ENCODE measurements around the gene DYNLT1.
"Not testable (repeated sequence)": the region's sequence is repeated elsewhere in the genome, so short reads cannot be mapped to it uniquely, and the experiment has no call there.

Gene DYNLT1

GRCh38 chr6:158645064-158646022, 800 bp upstream of the DYNLT1 start:
- Mint-ChIP-seq H3K4me3 (peak overlapping the region; percentile 94 to 97), H3K27me3 (no peaks in the 10 kb centered on the region), H3K27ac (peak overlapping the region; percentile 95 to 96), H3K36me3 (ENCODE audit: insufficient read depth) (peaks cover 46% of the 10 kb centered on the region), H3K9me3 (no peaks in the 10 kb centered on the region), H3K4me1 (ENCODE audit: low read depth in 2 of 2) (peaks cover 54 to 57% of the 10 kb centered on the region in 2 donors)
- ATAC-seq (replicated peaks) (no peak), DNase-seq (no peak)

GRCh38 chr6:158643836-158644230, 710 bp downstream of the DYNLT1 start:
- Mint-ChIP-seq H3K27ac (peak overlapping the region; percentile 95 to 96), H3K36me3 (ENCODE audit: insufficient read depth) (peaks cover 46% of the 10 kb centered on the region), H3K27me3 (no peaks in the 10 kb centered on the region), H3K4me1 (ENCODE audit: low read depth in 2 of 2) (peaks cover 52 to 63% of the 10 kb centered on the region in 2 donors), H3K9me3 (no peaks in the 10 kb centered on the region), H3K4me3 (peak overlapping the region; percentile 94 to 97)
- DNase-seq (no peak), ATAC-seq (replicated peaks) (peak; percentile 4)

GRCh38 chr6:158642097-158642601, 2.4 kb downstream of the DYNLT1 start:
- no peak for ATAC-seq (replicated peaks)
- H3K4me1 Mint-ChIP-seq (ENCODE audit: low read depth in 2 of 2), result peaks cover 54 to 68% of the 10 kb centered on the region in 2 donors
- H3K36me3 Mint-ChIP-seq (ENCODE audit: insufficient read depth), result peaks cover 49% of the 10 kb centered on the region
- no peaks in the 10 kb centered on the region for H3K9me3 Mint-ChIP-seq
- H3K27ac Mint-ChIP-seq, result peak overlapping the region; percentile 95 to 96
- DNase-seq, result no peak
- H3K4me3 Mint-ChIP-seq, result peak overlapping the region; percentile 94 to 97
- H3K27me3 Mint-ChIP-seq, result no peaks in the 10 kb centered on the region

- peaks cover 53 to 73% of the 10 kb centered on the region in 2 donors for H3K4me1 Mint-ChIP-seq (ENCODE audit: low read depth in 2 of 2)
- DNase-seq, result no peak
- peaks cover 66% of the 10 kb centered on the region for H3K36me3 Mint-ChIP-seq (ENCODE audit: insufficient read depth)
- no peaks in the 10 kb centered on the region for H3K27me3 Mint-ChIP-seq
- no peak for ATAC-seq (replicated peaks)
- H3K9me3 Mint-ChIP-seq, result no peaks in the 10 kb centered on the region
- H3K4me3 Mint-ChIP-seq, result peak overlapping the region; percentile 55 to 62
- H3K27ac Mint-ChIP-seq, result peak overlapping the region; percentile 85 to 87
These were observed 4.0 kb downstream of the DYNLT1 start for GRCh38 chr6:158640519-158640918.

- peaks cover 62% of the 10 kb centered on the region for H3K36me3 Mint-ChIP-seq (ENCODE audit: insufficient read depth)
- ATAC-seq (replicated peaks), result no peak
- H3K4me1 Mint-ChIP-seq (ENCODE audit: low read depth in 2 of 2), result peaks cover 50 to 77% of the 10 kb centered on the region in 2 donors
These were observed 5.5 kb downstream of the DYNLT1 start for GRCh38 chr6:158639056-158639455.

GRCh38 chr6:158638324-158638854, 6.2 kb downstream of the DYNLT1 start:
- Mint-ChIP-seq H3K36me3 (ENCODE audit: insufficient read depth) (peaks cover 59% of the 10 kb centered on the region), H3K4me3 (no peak overlapping the region)

More at GRCh38 chr6:158639056-158639455, 5.5 kb downstream of the DYNLT1 start:
- peak overlapping the region; percentile 22 to 29 for H3K4me3 Mint-ChIP-seq
- no peaks in the 10 kb centered on the region for H3K9me3 Mint-ChIP-seq
- no peaks in the 10 kb centered on the region for H3K27me3 Mint-ChIP-seq
- peak overlapping the region; percentile 87 to 91 for H3K27ac Mint-ChIP-seq
- no peak for DNase-seq

GRCh38 chr6:158636778-158637177, 7.8 kb downstream of the DYNLT1 start:
- H3K4me3 Mint-ChIP-seq, result no peak overlapping the region
- DNase-seq, result no peak
- peaks cover 59% of the 10 kb centered on the region for H3K36me3 Mint-ChIP-seq (ENCODE audit: insufficient read depth)
- H3K27me3 Mint-ChIP-seq, result no peaks in the 10 kb centered on the region
- H3K4me1 Mint-ChIP-seq (ENCODE audit: low read depth in 2 of 2), result peaks cover 33 to 67% of the 10 kb centered on the region in 2 donors
- ATAC-seq (replicated peaks), result no peak
- H3K27ac Mint-ChIP-seq, result peak overlapping the region; percentile 75 to 81
- H3K9me3 Mint-ChIP-seq, result no peaks in the 10 kb centered on the region

More at GRCh38 chr6:158638324-158638854, 6.2 kb downstream of the DYNLT1 start:
- peak overlapping the region; percentile 87 to 91 for H3K27ac Mint-ChIP-seq
- no peak for ATAC-seq (replicated peaks)
- DNase-seq, result no peak
- H3K4me1 Mint-ChIP-seq (ENCODE audit: low read depth in 2 of 2), result peaks cover 46 to 77% of the 10 kb centered on the region in 2 donors
- H3K27me3 Mint-ChIP-seq, result no peaks in the 10 kb centered on the region
- H3K9me3 Mint-ChIP-seq, result no peaks in the 10 kb centered on the region

- H3K36me3 Mint-ChIP-seq (ENCODE audit: insufficient read depth), result peaks cover 65% of the 10 kb centered on the region
These were observed 9.0 kb downstream of the DYNLT1 start for GRCh38 chr6:158635427-158636073.

GRCh38 chr6:158634695-158635426, 9.7 kb downstream of the DYNLT1 start:
- H3K9me3 Mint-ChIP-seq, result no peaks in the 10 kb centered on the region
- ATAC-seq (replicated peaks), result peak; percentile 79

More at GRCh38 chr6:158635427-158636073, 9.0 kb downstream of the DYNLT1 start:
- Mint-ChIP-seq H3K27me3 (no peaks in the 10 kb centered on the region), H3K4me1 (ENCODE audit: low read depth in 2 of 2) (peaks cover 32 to 64% of the 10 kb centered on the region in 2 donors), H3K9me3 (no peaks in the 10 kb centered on the region), H3K27ac (peak overlapping the region; percentile 75 to 81), H3K4me3 (no peak overlapping the region)
- no peak for ATAC-seq (replicated peaks)
- DNase-seq, result no peak

GRCh38 chr6:158633127-158633526, 11.4 kb downstream of the DYNLT1 start:
- Mint-ChIP-seq H3K36me3 (ENCODE audit: insufficient read depth) (peaks cover 72% of the 10 kb centered on the region), H3K9me3 (no peaks in the 10 kb centered on the region), H3K27ac (peak overlapping the region; percentile 39 to 73), H3K27me3 (no peaks in the 10 kb centered on the region), H3K4me1 (ENCODE audit: low read depth in 2 of 2) (peaks cover 19 to 50% of the 10 kb centered on the region in 2 donors), H3K4me3 (no peak overlapping the region)
- no peak for DNase-seq
- no peak for ATAC-seq (replicated peaks)

More at GRCh38 chr6:158634695-158635426, 9.7 kb downstream of the DYNLT1 start:
- H3K27ac Mint-ChIP-seq, result peak overlapping the region; percentile 75 to 81
- peak overlapping the region in 1 of 2 donors; percentile 27 for H3K4me3 Mint-ChIP-seq
- DNase-seq, result no peak
- H3K27me3 Mint-ChIP-seq, result no peaks in the 10 kb centered on the region
- peaks cover 26 to 58% of the 10 kb centered on the region in 2 donors for H3K4me1 Mint-ChIP-seq (ENCODE audit: low read depth in 2 of 2)
- H3K36me3 Mint-ChIP-seq (ENCODE audit: insufficient read depth), result peaks cover 65% of the 10 kb centered on the region

GRCh38 chr6:158632538-158633119, 11.9 kb downstream of the DYNLT1 start:
- not testable (repeated sequence) for H3K4me3 Mint-ChIP-seq; H3K9me3 Mint-ChIP-seq; ATAC-seq (replicated peaks); H3K27me3 Mint-ChIP-seq; DNase-seq
- Mint-ChIP-seq H3K36me3 (ENCODE audit: insufficient read depth) (peaks cover 74% of the 10 kb centered on the region), H3K4me1 (ENCODE audit: low read depth in 2 of 2) (peaks cover 19 to 49% of the 10 kb centered on the region in 2 donors), H3K27ac (peak overlapping the region; percentile 39 to 91)

Measured in effector memory CD8-positive, alpha-beta T cell (primary cell).